CD4-positive, alpha-beta T cell treated with Interleukin-15 for 4 hours (primary cell): ENCODE data around the gene ENO2.
"Not testable (repeated sequence)": the region's sequence is repeated elsewhere in the genome, so short reads cannot be mapped to it uniquely, and the experiment has no call there.

Source experiments
- DNase-seq: peaks from one replicate; pipeline ENCODE4 v3.0.0-alpha.2; 2020; ENCODE audit warnings: low spot score

Gene ENO2

GRCh38 chr12:6886206-6886999 is 28.0 kb upstream of the ENO2 start:
- not testable (repeated sequence) for DNase-seq

GRCh38 chr12:6887460-6887859 is 26.9 kb upstream of the ENO2 start:
- no peak for DNase-seq

GRCh38 chr12:6888360-6888759 is 26.0 kb upstream of the ENO2 start:
- DNase-seq: no peak

GRCh38 chr12:6888794-6889193 is 25.6 kb upstream of the ENO2 start:
- DNase-seq: not testable (repeated sequence)

- not testable (repeated sequence) for DNase-seq
Observed at GRCh38 chr12:6889775-6890573, 24.4 kb upstream of the ENO2 start.

GRCh38 chr12:6890789-6891645 is 23.4 kb upstream of the ENO2 start:
- peak; percentile 98 for DNase-seq

GRCh38 chr12:6891646-6892001 is 22.8 kb upstream of the ENO2 start:
- no peak for DNase-seq

GRCh38 chr12:6892683-6893082 is 21.7 kb upstream of the ENO2 start:
- DNase-seq: not testable (repeated sequence)

GRCh38 chr12:6894321-6894720 is 20.1 kb upstream of the ENO2 start:
- DNase-seq: no peak

- no peak for DNase-seq
Observed at GRCh38 chr12:6896846-6897435, 17.4 kb upstream of the ENO2 start.

GRCh38 chr12:6899427-6899826 is 15.0 kb upstream of the ENO2 start:
- DNase-seq: no peak

- peak; percentile 28 for DNase-seq
Observed at GRCh38 chr12:6899837-6900519, 14.4 kb upstream of the ENO2 start.

GRCh38 chr12:6902448-6902847 is 11.9 kb upstream of the ENO2 start:
- no peak for DNase-seq

- no peak for DNase-seq
Observed at GRCh38 chr12:6903722-6904121, 10.7 kb upstream of the ENO2 start.

GRCh38 chr12:6904280-6905276 is 9.8 kb upstream of the ENO2 start, which contains the start of gene LRRC23:
LRRC23 (plus strand) TSS chr12:6904822; CDS start chr12:6905634, 812 bp downstream.
- peak; percentile 99 for DNase-seq

- DNase-seq: no peak
Observed at GRCh38 chr12:6905414-6906040, 8.9 kb upstream of the ENO2 start.

GRCh38 chr12:6908141-6908540 is 6.2 kb upstream of the ENO2 start:
- DNase-seq: not testable (repeated sequence)

- DNase-seq: no peak
Observed at GRCh38 chr12:6909421-6910145, 4.8 kb upstream of the ENO2 start.
